Stimulated activated CD8-positive, alpha-beta memory T cell treated with anti-CD3 and anti-CD28 coated beads, Interleukin-15, amount 100 ng/mL, for 24 hours (primary cell): ENCODE results near the gene TFAP2A.

Experiments used
- DNase-seq: peaks from one replicate; pipeline ENCODE4 v3.0.0-alpha.2; 2020; ENCODE audit warnings: low read depth

TFAP2A gene

GRCh38 chr6:10382728-10383330 is 32.0 kb downstream of the TFAP2A start:
- no peak for DNase-seq

GRCh38 chr6:10382322-10382721 is 32.6 kb downstream of the TFAP2A start:
- no peak for DNase-seq

- DNase-seq, result no peak
Measured at GRCh38 chr6:10381830-10382208, 33.1 kb downstream of the TFAP2A start.

- no peak for DNase-seq
Measured at GRCh38 chr6:10381133-10381829, 33.6 kb downstream of the TFAP2A start.

- no peak for DNase-seq
Measured at GRCh38 chr6:10375391-10375969, 39.4 kb downstream of the TFAP2A start.

GRCh38 chr6:10373642-10374359 is 41.1 kb downstream of the TFAP2A start:
- no peak for DNase-seq

GRCh38 chr6:10369896-10370295 is 45.0 kb downstream of the TFAP2A start:
- DNase-seq, result no peak

- DNase-seq, result no peak
Measured at GRCh38 chr6:10368861-10369260, 46.0 kb downstream of the TFAP2A start.

- DNase-seq, result no peak
Measured at GRCh38 chr6:10363911-10364310, 51.0 kb downstream of the TFAP2A start.

- no peak for DNase-seq
Measured at GRCh38 chr6:10362300-10362699, 52.6 kb downstream of the TFAP2A start.

GRCh38 chr6:10361428-10361827 is 53.4 kb downstream of the TFAP2A start:
- no peak for DNase-seq

GRCh38 chr6:10359581-10359980 is 55.3 kb downstream of the TFAP2A start:
- DNase-seq, result no peak

- DNase-seq, result no peak
Measured at GRCh38 chr6:10355115-10355702, 59.7 kb downstream of the TFAP2A start.

GRCh38 chr6:10351791-10352190 is 63.1 kb downstream of the TFAP2A start:
- DNase-seq, result no peak

- no peak for DNase-seq
Measured at GRCh38 chr6:10350720-10351119, 64.2 kb downstream of the TFAP2A start.

- DNase-seq, result no peak
Measured at GRCh38 chr6:10347561-10348327, 67.1 kb downstream of the TFAP2A start.
